Transverse colon (tissue), 3 donors: ENCODE data around the gene KLHDC10.

Experiments
- EP300 ChIP-seq: sonication (generic); formaldehyde crosslinking; IDR thresholded peaks from one replicate; pipeline ENCODE4 v1.6.1; 2017; ENCODE audit warnings: antibody characterized with exemption, low read depth
- POLR2A ChIP-seq: fragments of 450-650 bp; IDR thresholded peaks from one replicate; pipeline ENCODE4 v1.6.1; 2016; ENCODE audit warnings: antibody characterized with exemption, mild to moderate bottlenecking, moderate library complexity
- TF ChIP-seq, protein P1 (sequence below), 5 experiments: fragments of 200-600 bp in 3 of 5; fragments of 450-650 bp in 2 of 5; sonication (generic) in 3 of 5; IDR thresholded peaks; 1 replicate in 2 of 5; 2 replicates in 3 of 5; pipeline ENCODE4 v1.5.1; 2016 to 2017; ENCODE audit warnings: antibody characterized with exemption in 5 of 5, inconsistent platforms in 3 of 5, mild to moderate bottlenecking in 2 of 5, moderate library complexity in 1 of 5

DNA sequence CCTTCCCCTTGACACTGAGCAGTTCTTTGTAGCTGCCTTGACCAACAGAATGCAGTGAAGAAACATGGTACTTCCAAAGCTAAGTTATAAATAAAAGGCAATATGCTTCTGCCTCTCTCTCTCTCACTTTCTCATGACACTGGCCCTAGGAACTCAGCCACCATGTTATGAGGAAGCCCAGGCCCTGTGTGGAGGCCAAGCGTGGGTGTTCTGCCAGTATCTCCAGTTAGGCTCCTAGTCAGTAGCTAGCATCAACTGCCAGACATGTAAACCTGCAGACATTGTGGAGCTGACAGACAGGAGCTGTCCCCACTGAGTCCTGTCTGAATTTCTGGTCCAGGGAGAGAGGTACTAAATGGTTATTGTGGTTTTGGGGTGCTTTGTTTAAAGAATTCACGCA lies 89.7 kb downstream of the KLHDC10 start:
- TF ChIP-seq EP300 (no peak), POLR2A (no peak)
- TF ChIP-seq, protein P1, sequence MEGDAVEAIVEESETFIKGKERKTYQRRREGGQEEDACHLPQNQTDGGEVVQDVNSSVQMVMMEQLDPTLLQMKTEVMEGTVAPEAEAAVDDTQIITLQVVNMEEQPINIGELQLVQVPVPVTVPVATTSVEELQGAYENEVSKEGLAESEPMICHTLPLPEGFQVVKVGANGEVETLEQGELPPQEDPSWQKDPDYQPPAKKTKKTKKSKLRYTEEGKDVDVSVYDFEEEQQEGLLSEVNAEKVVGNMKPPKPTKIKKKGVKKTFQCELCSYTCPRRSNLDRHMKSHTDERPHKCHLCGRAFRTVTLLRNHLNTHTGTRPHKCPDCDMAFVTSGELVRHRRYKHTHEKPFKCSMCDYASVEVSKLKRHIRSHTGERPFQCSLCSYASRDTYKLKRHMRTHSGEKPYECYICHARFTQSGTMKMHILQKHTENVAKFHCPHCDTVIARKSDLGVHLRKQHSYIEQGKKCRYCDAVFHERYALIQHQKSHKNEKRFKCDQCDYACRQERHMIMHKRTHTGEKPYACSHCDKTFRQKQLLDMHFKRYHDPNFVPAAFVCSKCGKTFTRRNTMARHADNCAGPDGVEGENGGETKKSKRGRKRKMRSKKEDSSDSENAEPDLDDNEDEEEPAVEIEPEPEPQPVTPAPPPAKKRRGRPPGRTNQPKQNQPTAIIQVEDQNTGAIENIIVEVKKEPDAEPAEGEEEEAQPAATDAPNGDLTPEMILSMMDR (IDR thresholded peaks at IDR 0.05): no peak
